Mesenchymal stem cell (in vitro differentiated cells and primary cell): ENCODE results near the gene RGS7.
"Not testable (repeated sequence)": the region's sequence is repeated elsewhere in the genome, so short reads cannot be mapped to it uniquely, and the experiment has no call there.

Source experiments
- DNase-seq: peaks from one replicate; pipeline ENCODE4 v3.0.0-alpha.2; 2013
- H2AFZ ChIP-seq: one replicate; pipeline ENCODE4 v1.6.1; 2013; ENCODE audit warnings: low read depth, mild to moderate bottlenecking, control low read depth, inconsistent platforms, low read length, moderate library complexity
- H2AK5ac ChIP-seq: 2 replicates; pipeline ENCODE4 v1.6.1; 2013; ENCODE audit warnings: low read length, moderate library complexity, mild to moderate bottlenecking, inconsistent platforms; ENCODE audit not compliant: severe bottlenecking
- H2BK120ac ChIP-seq: one replicate; pipeline ENCODE4 v1.6.1; 2013; ENCODE audit warnings: low read depth, mild to moderate bottlenecking, inconsistent platforms, low read length, moderate library complexity
- H2BK12ac ChIP-seq, 2 experiments: one replicate each; pipeline ENCODE4 v1.6.1; 2013; ENCODE audit warnings: inconsistent platforms in 2 of 2, low read length in 2 of 2, mild to moderate bottlenecking in 2 of 2, moderate library complexity in 2 of 2, control low read depth in 1 of 2
- H2BK15ac ChIP-seq: one replicate; pipeline ENCODE4 v1.6.1; 2013; ENCODE audit warnings: mild to moderate bottlenecking, low read depth, inconsistent platforms; ENCODE audit not compliant: poor library complexity, severe bottlenecking
- H2BK5ac ChIP-seq: 2 replicates; pipeline ENCODE4 v1.6.1; 2013; ENCODE audit warnings: low read depth, mild to moderate bottlenecking, low read length, control low read depth, inconsistent platforms; ENCODE audit not compliant: poor library complexity, severe bottlenecking
- H3K14ac ChIP-seq, 2 experiments: one replicate each; pipeline ENCODE4 v1.6.1; 2013; ENCODE audit warnings: inconsistent platforms in 2 of 2, low read length in 2 of 2, control low read depth in 1 of 2, mild to moderate bottlenecking in 1 of 2, moderate library complexity in 1 of 2
- H3K18ac ChIP-seq, 2 experiments: one replicate each; pipeline ENCODE4 v1.6.1; 2013; ENCODE audit warnings: inconsistent platforms in 2 of 2, low read length in 2 of 2, control low read depth in 1 of 2, low read depth in 1 of 2, mild to moderate bottlenecking in 1 of 2
- H3K23ac ChIP-seq, 2 experiments: one replicate each; pipeline ENCODE4 v1.6.1; 2013; ENCODE audit warnings: inconsistent platforms in 2 of 2, low read length in 2 of 2, mild to moderate bottlenecking in 2 of 2, moderate library complexity in 2 of 2, control low read depth in 1 of 2
- H3K27ac ChIP-seq: 2 replicates; pipeline ENCODE4 v1.5.1; 2013; ENCODE audit warnings: mild to moderate bottlenecking, moderate library complexity, low read length, control low read depth, inconsistent platforms; ENCODE audit not compliant: poor library complexity, severe bottlenecking
- H3K27me3 ChIP-seq, 2 experiments: 2 replicates each; pipeline versions ENCODE4 v1.6.1 to v1.7.0; 2013; ENCODE audit warnings: low read length in 2 of 2, mild to moderate bottlenecking in 2 of 2, moderate library complexity in 2 of 2, control low read depth in 1 of 2, inconsistent platforms in 1 of 2; ENCODE audit not compliant: control insufficient read depth in 1 of 2, insufficient read depth in 1 of 2
- H3K36me3 ChIP-seq, 2 experiments: 2 replicates each; pipeline versions ENCODE4 v1.6.1 to v1.7.0; 2013; ENCODE audit warnings: low read length in 2 of 2, control low read depth in 1 of 2, inconsistent platforms in 1 of 2, low read depth in 1 of 2, mild to moderate bottlenecking in 1 of 2; ENCODE audit not compliant: insufficient read depth in 2 of 2, control insufficient read depth in 1 of 2
- H3K4ac ChIP-seq, 2 experiments: one replicate each; pipeline ENCODE4 v1.6.1; 2013; ENCODE audit warnings: inconsistent platforms in 2 of 2, low read length in 2 of 2, mild to moderate bottlenecking in 2 of 2, moderate library complexity in 2 of 2, control low read depth in 1 of 2, low read depth in 1 of 2
- H3K4me1 ChIP-seq: 2 replicates; pipeline ENCODE4 v1.6.1; 2013; ENCODE audit warnings: low read depth, low read length, control low read depth; ENCODE audit not compliant: control insufficient read depth, insufficient read depth
- H3K4me2 ChIP-seq: 2 replicates; pipeline ENCODE4 v1.6.1; 2013; ENCODE audit warnings: low read length, mild to moderate bottlenecking, inconsistent platforms; ENCODE audit not compliant: poor library complexity, severe bottlenecking
- H3K4me3 ChIP-seq, 2 experiments: 2 replicates each; pipeline versions ENCODE4 v1.5.1 to v1.7.0; 2013; ENCODE audit warnings: low read length in 2 of 2, mild to moderate bottlenecking in 2 of 2, control low read depth in 1 of 2, low read depth in 1 of 2; ENCODE audit not compliant: insufficient read depth in 1 of 2
- H3K79me1 ChIP-seq: replicated peaks from 2 replicates; pipeline ENCODE4 v1.6.1; 2013; ENCODE audit warnings: mild to moderate bottlenecking, control low read depth, low read length, inconsistent platforms; ENCODE audit not compliant: poor library complexity, severe bottlenecking
- H3K9ac ChIP-seq: 2 replicates; pipeline ENCODE4 v1.7.0; 2013; ENCODE audit warnings: mild to moderate bottlenecking, low read length, moderate library complexity
- H3K9me3 ChIP-seq: 2 replicates; pipeline ENCODE4 v1.7.0; 2013; ENCODE audit warnings: mild to moderate bottlenecking, low read length; ENCODE audit not compliant: control insufficient read depth
- H4K8ac ChIP-seq: one replicate; pipeline ENCODE4 v1.6.1; 2013; ENCODE audit warnings: inconsistent platforms, mild to moderate bottlenecking, low read length, moderate library complexity
- H4K91ac ChIP-seq: one replicate; pipeline ENCODE4 v1.6.1; 2013; ENCODE audit warnings: mild to moderate bottlenecking, low read length, inconsistent platforms
- WGBS: methylation state at CpG from one replicate; pipeline ENCODE4 v1.1.7; 2013; ENCODE audit warnings: mixed read lengths; 5-methylcytosine and 5-hydroxymethylcytosine counted together

The RGS7 gene

GRCh38 chr1:240909701-240910457 is 447.1 kb downstream of the RGS7 start:
- Histone ChIP-seq H4K8ac (no peak overlapping the region), H2BK5ac (no peak overlapping the region), H2AFZ (no peak overlapping the region), H3K79me1 (no peaks in the 10 kb centered on the region), H2BK15ac (no peak overlapping the region), H3K23ac (no peak overlapping the region), H3K9ac (no peak overlapping the region), H3K18ac (no peak overlapping the region), H3K27me3 (no peaks in the 10 kb centered on the region), H3K4me2 (no peak overlapping the region), H3K9me3 (no peaks in the 10 kb centered on the region), H3K4me3 (no peak overlapping the region), H3K36me3 (no peaks in the 10 kb centered on the region), H3K4ac (no peak overlapping the region), H2BK120ac (no peak overlapping the region), H2BK12ac (no peak overlapping the region), H3K4me1 (no peaks in the 10 kb centered on the region), H2AK5ac (no peak overlapping the region), H3K27ac (no peak overlapping the region), H3K14ac (no peak overlapping the region), H4K91ac (no peak overlapping the region)
- no peak for DNase-seq
- 83% methylated on average over 10 of the region's 12 CpGs for WGBS

GRCh38 chr1:240906477-240906876 is 450.5 kb downstream of the RGS7 start:
- Histone ChIP-seq H3K36me3 (no peaks in the 10 kb centered on the region), H3K23ac (no peak overlapping the region), H3K9me3 (no peaks in the 10 kb centered on the region), H3K27ac (no peak overlapping the region), H3K14ac (no peak overlapping the region), H3K9ac (no peak overlapping the region), H2AK5ac (no peak overlapping the region), H3K4me3 (no peak overlapping the region), H4K8ac (no peak overlapping the region), H2BK12ac (no peak overlapping the region), H2AFZ (no peak overlapping the region), H2BK120ac (no peak overlapping the region), H3K4me1 (no peaks in the 10 kb centered on the region), H4K91ac (no peak overlapping the region), H3K18ac (no peak overlapping the region), H3K79me1 (no peaks in the 10 kb centered on the region), H2BK5ac (no peak overlapping the region), H3K4me2 (no peak overlapping the region), H3K27me3 (no peaks in the 10 kb centered on the region), H2BK15ac (no peak overlapping the region), H3K4ac (no peak overlapping the region)
- DNase-seq = no peak

DNA sequence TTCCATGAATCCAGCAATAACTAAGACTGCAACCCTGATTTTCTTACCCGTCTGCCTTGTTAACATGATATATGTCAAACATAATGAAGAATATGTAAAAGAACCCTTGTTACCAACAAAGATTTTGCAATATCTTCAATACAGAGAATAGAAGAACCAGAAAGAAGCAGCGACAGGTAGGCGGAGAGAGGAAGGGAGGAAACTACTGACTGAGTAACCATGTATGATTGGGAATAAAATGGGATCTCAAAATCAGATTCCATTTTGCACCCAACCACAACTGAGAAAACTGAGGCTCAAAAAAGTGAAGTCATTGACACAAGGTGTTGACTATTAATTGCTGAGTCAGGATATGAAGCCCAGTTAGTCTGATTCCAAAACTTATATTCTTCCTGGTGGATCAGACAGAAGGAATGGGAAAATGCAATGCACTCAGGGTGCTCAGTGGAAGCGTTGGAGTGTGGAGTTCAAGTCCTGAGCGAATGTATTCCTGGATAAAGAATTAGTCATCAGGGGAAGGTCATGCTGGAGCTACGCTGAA is 451.7 kb downstream of the RGS7 start:
- no peak overlapping the region for H2AFZ ChIP-seq
- 71% methylated on average over 3 of the region's 6 CpGs for WGBS
- H3K79me1 ChIP-seq = no peaks in the 10 kb centered on the region
- H2BK15ac ChIP-seq = no peak overlapping the region
- H2BK12ac ChIP-seq = no peak overlapping the region
- no peak overlapping the region for H3K4me3 ChIP-seq
- H3K4ac ChIP-seq = no peak overlapping the region
- no peak overlapping the region for H4K8ac ChIP-seq
- H3K4me1 ChIP-seq = no peaks in the 10 kb centered on the region
- no peak for DNase-seq
- H3K23ac ChIP-seq = no peak overlapping the region
- no peak overlapping the region for H3K4me2 ChIP-seq
- H2AK5ac ChIP-seq = no peak overlapping the region
- no peak overlapping the region for H3K18ac ChIP-seq
- H3K14ac ChIP-seq = no peak overlapping the region
- H4K91ac ChIP-seq = no peak overlapping the region
- H2BK120ac ChIP-seq = no peak overlapping the region
- H3K9me3 ChIP-seq = no peaks in the 10 kb centered on the region
- H3K9ac ChIP-seq = no peak overlapping the region
- H3K27ac ChIP-seq = no peak overlapping the region
- no peak overlapping the region for H2BK5ac ChIP-seq
- no peaks in the 10 kb centered on the region for H3K36me3 ChIP-seq
- H3K27me3 ChIP-seq = no peaks in the 10 kb centered on the region

- not testable (repeated sequence) for H3K36me3 ChIP-seq, DNase-seq, H2BK5ac ChIP-seq, H3K27ac ChIP-seq, H3K27me3 ChIP-seq, H4K8ac ChIP-seq, H3K79me1 ChIP-seq, H4K91ac ChIP-seq, H3K4me2 ChIP-seq, H3K18ac ChIP-seq, H3K4me1 ChIP-seq, H2AFZ ChIP-seq, H3K9ac ChIP-seq, H3K23ac ChIP-seq, H2BK12ac ChIP-seq, H3K14ac ChIP-seq, H3K9me3 ChIP-seq, H2BK120ac ChIP-seq, H2AK5ac ChIP-seq, H2BK15ac ChIP-seq, H3K4me3 ChIP-seq, H3K4ac ChIP-seq
- 88% methylated on average over 4 of the region's 4 CpGs for WGBS
Measured at GRCh38 chr1:240895424-240895823, 461.6 kb downstream of the RGS7 start.
